ENCODE results near the gene RTEL1. TPM values are rescaled to one million over a fixed set of nuclear protein-coding genes. Genes with fewer than 3 reads are reported as not detected.

Gene RTEL1
- total RNA-seq, 2 donors from 2014 or later: 25.7 to 34.9 TPM

DNA sequence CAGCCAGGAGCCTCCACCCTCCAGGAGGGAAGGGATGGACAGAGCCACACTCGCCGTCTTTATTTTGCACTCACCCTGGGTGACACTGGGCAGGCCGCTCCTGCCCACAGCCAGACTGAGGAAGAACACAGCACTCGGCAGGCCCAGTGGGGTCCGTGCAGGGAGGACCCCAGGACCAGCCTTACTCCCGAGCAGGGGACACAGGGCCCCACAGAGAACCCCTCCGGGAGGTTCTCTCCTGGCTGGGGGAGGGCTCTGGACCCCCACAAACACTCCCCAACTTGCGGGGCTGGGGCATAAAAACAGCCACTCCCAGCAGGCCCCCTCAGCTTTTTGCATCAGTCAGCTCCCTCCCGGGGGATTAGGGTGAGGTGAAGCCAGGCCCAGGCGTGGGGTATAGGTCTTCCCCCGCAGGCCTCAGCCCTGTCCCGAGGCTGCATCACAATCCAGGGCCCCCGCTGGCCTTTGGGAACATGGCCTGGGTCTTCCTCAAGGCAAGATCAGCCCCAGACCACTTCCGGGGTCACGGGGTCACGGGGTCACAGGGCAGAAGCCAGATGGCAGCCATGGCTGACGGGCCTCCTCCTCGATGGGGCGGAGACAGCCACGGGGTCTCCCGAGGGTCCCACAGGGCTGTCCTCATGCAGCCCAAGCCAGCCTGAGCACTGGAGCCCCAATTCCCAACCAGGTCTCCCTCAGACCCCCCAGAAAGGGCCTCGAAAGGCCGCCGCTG is 41.5 kb downstream of the RTEL1 start:
- peaks cover 27% of the 10 kb centered on the region for H3K4me1 ChIP-seq
- intact Hi-C loops (cut with DNase I): loop anchor here (10.0 kb wide), 1 partner anchor 95 kb away; no protein-coding TSS in a partner anchor
- H3K9ac ChIP-seq (ENCODE audit: low read depth in 2 of 2, low read length in 2 of 2): peak overlapping the region in 1 of 2 donors; percentile 24
- H3K9me3 ChIP-seq: no peaks in the 10 kb centered on the region
- peak overlapping the region; percentile 60 for H3K27ac ChIP-seq
- TF ChIP-seq CTCF (IDR thresholded peaks at IDR 0.05): no peak
- no peak overlapping the region for H3K4me3 ChIP-seq
- H3K36me3 ChIP-seq: no peaks in the 10 kb centered on the region
- DNase-seq: no peak
- no peaks in the 10 kb centered on the region for H3K27me3 ChIP-seq

DNA sequence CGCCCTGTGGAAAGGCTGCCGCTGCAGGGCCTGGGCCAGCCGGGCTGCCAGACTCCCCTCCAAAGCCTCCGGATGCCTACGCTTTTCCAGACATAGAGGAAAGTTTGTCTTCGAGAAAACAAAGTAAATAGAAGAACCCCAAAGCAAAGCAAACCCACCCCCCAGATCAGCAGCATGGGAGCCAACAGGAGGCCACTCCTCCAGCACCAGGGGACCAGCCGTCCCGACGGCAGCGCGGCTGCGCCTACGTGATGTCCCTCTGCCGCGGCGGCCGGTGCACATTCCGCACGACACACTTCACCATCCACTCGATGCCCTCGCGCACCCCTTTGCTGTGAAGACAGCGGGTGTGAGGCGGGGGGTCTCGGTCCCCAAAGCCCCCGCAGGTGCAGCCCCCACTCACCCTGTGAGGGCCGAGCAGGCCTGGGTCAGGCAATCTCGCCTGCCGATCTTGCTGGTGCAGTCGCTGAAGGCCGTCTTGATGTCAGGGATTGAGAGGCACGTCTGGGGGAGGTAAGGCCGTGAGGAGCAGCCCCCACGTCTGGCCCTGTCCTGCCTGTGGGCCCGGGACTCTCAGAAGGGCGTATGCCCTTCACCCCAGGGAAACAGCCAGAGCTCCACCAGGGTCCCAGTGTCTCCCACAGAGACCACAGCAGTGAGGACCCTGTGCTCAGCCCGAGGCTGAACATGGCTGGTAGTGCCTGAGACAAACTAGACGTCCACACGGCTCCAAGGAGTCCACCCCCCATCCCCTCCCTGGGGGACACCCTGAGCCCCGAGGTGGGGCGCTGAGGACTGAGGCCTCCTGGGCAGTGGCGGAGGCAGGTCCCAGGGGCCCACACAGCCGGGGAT is 42.3 kb downstream of the RTEL1 start:
- DNase-seq: no peak
- H3K4me3 ChIP-seq: no peak overlapping the region
- H3K9ac ChIP-seq (ENCODE audit: low read depth in 2 of 2, low read length in 2 of 2): no peak overlapping the region
- H3K27me3 ChIP-seq: no peaks in the 10 kb centered on the region
- H3K4me1 ChIP-seq: peaks cover 25% of the 10 kb centered on the region
- peaks cover 6% of the 10 kb centered on the region for H3K36me3 ChIP-seq
- no peak for TF ChIP-seq CTCF (IDR thresholded peaks at IDR 0.05)
- no peaks in the 10 kb centered on the region for H3K9me3 ChIP-seq
- intact Hi-C loops (cut with DNase I): loop anchor here (10.0 kb wide), 1 partner anchor 94 kb away; no protein-coding TSS in a partner anchor
- H3K27ac ChIP-seq: peak overlapping the region; percentile 60

DNA sequence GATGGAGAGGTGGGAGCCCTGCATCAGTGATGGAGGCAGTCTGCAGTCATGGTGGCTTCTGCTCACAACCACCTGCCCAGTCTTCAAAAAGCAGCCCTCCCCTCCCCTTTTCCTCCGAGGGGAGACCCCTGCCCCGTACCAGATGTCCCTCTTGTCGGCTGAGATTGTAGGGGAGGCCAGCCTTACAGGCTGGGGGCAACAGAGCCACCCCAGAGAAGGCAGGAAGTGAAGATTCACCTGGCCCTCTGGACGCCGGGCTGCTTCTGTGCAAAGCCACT is 42.9 kb downstream of the RTEL1 start:
- H3K36me3 ChIP-seq: peaks cover 11% of the 10 kb centered on the region
- H3K4me1 ChIP-seq: peaks cover 25% of the 10 kb centered on the region
- no peaks in the 10 kb centered on the region for H3K27me3 ChIP-seq
- no peak overlapping the region for H3K9ac ChIP-seq (ENCODE audit: low read depth in 2 of 2, low read length in 2 of 2)
- H3K9me3 ChIP-seq: no peaks in the 10 kb centered on the region
- no peak for DNase-seq
- intact Hi-C loops (cut with DNase I): loop anchor here (10.0 kb wide), 1 partner anchor 94 kb away; no protein-coding TSS in a partner anchor
- no peak overlapping the region for H3K4me3 ChIP-seq
- H3K27ac ChIP-seq: no peak overlapping the region
- no peak for TF ChIP-seq CTCF (IDR thresholded peaks at IDR 0.05)

GRCh38 chr20:63701329-63702035 is 43.4 kb downstream of the RTEL1 start:
- intact Hi-C loops (cut with DNase I): loop anchor here (10.0 kb wide), 1 partner anchor 93 kb away; no protein-coding TSS in a partner anchor

More at GRCh38 chr20:63701329-63702035, 43.4 kb downstream of the RTEL1 start:
- no peak overlapping the region for H3K27ac ChIP-seq
- no peak for TF ChIP-seq CTCF (IDR thresholded peaks at IDR 0.05)
- peaks cover 26% of the 10 kb centered on the region for H3K4me1 ChIP-seq
- no peaks in the 10 kb centered on the region for H3K27me3 ChIP-seq
- H3K9ac ChIP-seq (ENCODE audit: low read depth in 2 of 2, low read length in 2 of 2): peak overlapping the region in 1 of 2 donors; percentile 35
- no peak for DNase-seq
- H3K9me3 ChIP-seq: no peaks in the 10 kb centered on the region
- H3K4me3 ChIP-seq: no peak overlapping the region
- peaks cover 11% of the 10 kb centered on the region for H3K36me3 ChIP-seq

All from colonic mucosa (tissue), 4 donors.